ENCODE measurements around the gene ARHGEF40.

ARHGEF40 gene

DNA sequence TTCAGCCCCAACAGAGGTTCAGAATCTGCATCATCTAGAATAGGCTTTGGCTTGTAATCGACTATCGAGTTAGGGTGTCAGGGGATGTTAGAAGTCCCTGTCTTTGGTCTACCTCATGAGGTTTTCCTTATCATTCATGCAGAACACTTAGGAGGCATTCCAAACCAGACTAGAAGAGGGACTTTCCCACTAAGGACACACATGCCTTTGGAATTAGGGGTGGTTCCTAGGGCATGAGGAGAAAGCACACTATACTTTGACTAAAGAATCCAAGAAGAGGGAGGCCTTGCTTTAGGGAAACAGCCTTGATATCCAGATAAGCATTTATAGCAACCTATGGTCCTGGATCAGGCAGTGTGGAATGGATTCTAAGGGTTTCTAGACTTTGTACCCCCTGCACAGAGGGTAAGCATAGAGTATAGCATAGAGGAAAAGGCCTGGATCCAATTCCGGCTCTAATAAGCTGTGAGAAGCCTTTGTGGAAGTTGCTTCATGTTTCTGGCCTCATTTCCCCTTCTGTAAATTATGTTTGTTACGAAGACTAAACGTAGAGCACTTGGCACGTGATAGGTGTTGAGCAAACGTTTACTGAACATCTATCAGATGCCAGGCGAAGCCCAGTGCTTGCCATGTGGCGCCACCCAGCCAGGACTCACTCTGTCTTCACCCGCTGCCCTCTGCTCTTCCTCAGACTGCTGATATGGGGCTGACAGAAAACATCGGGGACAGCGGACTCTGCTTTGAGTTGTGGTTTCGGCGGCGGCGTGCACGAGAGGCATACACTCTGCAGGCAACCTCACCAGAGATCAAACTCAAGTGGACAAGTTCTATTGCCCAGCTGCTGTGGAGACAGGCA, 15.1 kb downstream of the ARHGEF40 start:
- H2AFZ ChIP-seq (ENCODE audit: low read depth, low read length, severe bottlenecking), result no peak overlapping the region
- H3K4me2 ChIP-seq (ENCODE audit: low read depth, low read length, poor library complexity, severe bottlenecking), result no peak overlapping the region
- H4K20me1 ChIP-seq (ENCODE audit: low read depth, low read length), result no peaks in the 10 kb centered on the region
- no peak overlapping the region for H3K27ac ChIP-seq (ENCODE audit: low read depth, low read length)
- H3F3A ChIP-seq (ENCODE audit: insufficient read depth), result no peaks in the 10 kb centered on the region
- H3K9me2 ChIP-seq (replicated peaks; ENCODE audit: insufficient read depth, low read length), result no peaks in the 10 kb centered on the region
- no peaks in the 10 kb centered on the region for H3K79me2 ChIP-seq (ENCODE audit: insufficient read depth, low read length)
- H3K4me3 ChIP-seq (ENCODE audit: insufficient read depth, low read length, poor library complexity, severe bottlenecking), result no peak overlapping the region
- TF ChIP-seq CTCF (IDR thresholded peaks at IDR 0.05; ENCODE audit: insufficient read depth, low read length, poor library complexity, severe bottlenecking) (no peak), EZH2phosphoT487 (conservative IDR thresholded peaks at IDR 0.05; ENCODE audit: low read length) (no peak)
- no peak overlapping the region for H3K9ac ChIP-seq (ENCODE audit: low read length)
- no peaks in the 10 kb centered on the region for H3K9me3 ChIP-seq (ENCODE audit: insufficient read depth, low read length)
- H3K27me3 ChIP-seq (ENCODE audit: low read length), result no peaks in the 10 kb centered on the region
- no peaks in the 10 kb centered on the region for H3K36me3 ChIP-seq (ENCODE audit: low read length)

GRCh38 chr14:21086908-21087293, 16.8 kb downstream of the ARHGEF40 start:
- no peaks in the 10 kb centered on the region for H3K79me2 ChIP-seq (ENCODE audit: insufficient read depth, low read length)
- H3K27ac ChIP-seq (ENCODE audit: low read depth, low read length), result no peak overlapping the region
- TF ChIP-seq EZH2phosphoT487 (conservative IDR thresholded peaks at IDR 0.05; ENCODE audit: low read length) (no peak), CTCF (IDR thresholded peaks at IDR 0.05; ENCODE audit: insufficient read depth, low read length, poor library complexity, severe bottlenecking) (no peak)
- H4K20me1 ChIP-seq (ENCODE audit: low read depth, low read length), result no peaks in the 10 kb centered on the region
- no peaks in the 10 kb centered on the region for H3K9me2 ChIP-seq (replicated peaks; ENCODE audit: insufficient read depth, low read length)
- H3K9me3 ChIP-seq (ENCODE audit: insufficient read depth, low read length), result no peaks in the 10 kb centered on the region
- no peaks in the 10 kb centered on the region for H3K36me3 ChIP-seq (ENCODE audit: low read length)
- H2AFZ ChIP-seq (ENCODE audit: low read depth, low read length, severe bottlenecking), result no peak overlapping the region
- no peak overlapping the region for H3K4me2 ChIP-seq (ENCODE audit: low read depth, low read length, poor library complexity, severe bottlenecking)
- H3F3A ChIP-seq (ENCODE audit: insufficient read depth), result no peaks in the 10 kb centered on the region
- H3K4me3 ChIP-seq (ENCODE audit: insufficient read depth, low read length, poor library complexity, severe bottlenecking), result no peak overlapping the region
- no peak overlapping the region for H3K9ac ChIP-seq (ENCODE audit: low read length)
- H3K27me3 ChIP-seq (ENCODE audit: low read length), result no peaks in the 10 kb centered on the region

- no peak overlapping the region for H2AFZ ChIP-seq (ENCODE audit: low read depth, low read length, severe bottlenecking)
- H3K27ac ChIP-seq (ENCODE audit: low read depth, low read length), result no peak overlapping the region
- no peaks in the 10 kb centered on the region for H3K36me3 ChIP-seq (ENCODE audit: low read length)
Measured at GRCh38 chr14:21087294-21088091, 17.4 kb downstream of the ARHGEF40 start.

More at GRCh38 chr14:21087294-21088091, 17.4 kb downstream of the ARHGEF40 start:
- no peak for TF ChIP-seq CTCF (IDR thresholded peaks at IDR 0.05; ENCODE audit: insufficient read depth, low read length, poor library complexity, severe bottlenecking)
- no peak for TF ChIP-seq EZH2phosphoT487 (conservative IDR thresholded peaks at IDR 0.05; ENCODE audit: low read length)
- Histone ChIP-seq H3F3A (ENCODE audit: insufficient read depth) (no peaks in the 10 kb centered on the region), H3K4me2 (ENCODE audit: low read depth, low read length, poor library complexity, severe bottlenecking) (no peak overlapping the region), H3K27me3 (ENCODE audit: low read length) (no peaks in the 10 kb centered on the region), H3K79me2 (ENCODE audit: insufficient read depth, low read length) (no peaks in the 10 kb centered on the region), H3K4me3 (ENCODE audit: insufficient read depth, low read length, poor library complexity, severe bottlenecking) (no peak overlapping the region), H3K9me2 (replicated peaks; ENCODE audit: insufficient read depth, low read length) (no peaks in the 10 kb centered on the region), H3K9me3 (ENCODE audit: insufficient read depth, low read length) (no peaks in the 10 kb centered on the region), H3K9ac (ENCODE audit: low read length) (no peak overlapping the region), H4K20me1 (ENCODE audit: low read depth, low read length) (no peaks in the 10 kb centered on the region)
